G401 (cell line): ENCODE results near the gene DHX29. TPM values are rescaled to one million over a fixed set of nuclear protein-coding genes. Genes with fewer than 3 reads are reported as not detected.
"Not testable (repeated sequence)": the region's sequence is repeated elsewhere in the genome, so short reads cannot be mapped to it uniquely, and the experiment has no call there.

Experiments used
- DNase-seq: peaks from one replicate; pipeline ENCODE4 v3.0.0-alpha.2; 2015; ENCODE audit warnings: low spot score
- in situ Hi-C: cut with HindIII; loops from 2 replicates; pipeline ENCODE4 v1.10.0; 2016; ENCODE audit warnings: low sequenced_read_pairs, mixed read lengths
- total RNA-seq: library from RNA; depleted of rRNA; stranded (reverse); fragments of >200 nt; shearing (Covaris generic); gene quantifications from 2 replicates; pipeline ENCODE4 v1.2.3, GENCODE V29; 2014

DHX29 gene
- total RNA-seq, 1 experiment from 2014 or later: 31.5 TPM

- no peak for DNase-seq
- in situ Hi-C loops: no loop called here
Observed at GRCh38 chr5:55319491-55319890, 12.0 kb upstream of the DHX29 start.

DNA sequence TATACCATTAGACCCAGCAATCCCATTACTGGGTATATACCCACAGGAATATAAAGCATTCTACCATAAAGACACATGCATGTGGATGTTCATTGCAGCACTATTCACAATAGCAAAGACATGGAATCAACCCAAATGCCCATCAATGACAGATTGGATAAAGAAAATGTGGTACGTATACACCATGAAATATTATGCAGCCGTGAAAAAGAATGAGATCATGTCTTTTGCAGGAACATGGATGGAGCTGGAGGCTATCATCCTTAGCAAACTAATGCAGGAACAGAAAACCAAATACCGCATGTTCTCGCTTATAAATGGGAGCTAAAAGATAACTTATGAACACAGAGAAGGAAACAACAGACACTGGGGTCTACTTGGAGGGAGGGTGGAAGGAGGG lies 10.7 kb upstream of the DHX29 start:
- in situ Hi-C loops: not testable (repeated sequence)

DNA sequence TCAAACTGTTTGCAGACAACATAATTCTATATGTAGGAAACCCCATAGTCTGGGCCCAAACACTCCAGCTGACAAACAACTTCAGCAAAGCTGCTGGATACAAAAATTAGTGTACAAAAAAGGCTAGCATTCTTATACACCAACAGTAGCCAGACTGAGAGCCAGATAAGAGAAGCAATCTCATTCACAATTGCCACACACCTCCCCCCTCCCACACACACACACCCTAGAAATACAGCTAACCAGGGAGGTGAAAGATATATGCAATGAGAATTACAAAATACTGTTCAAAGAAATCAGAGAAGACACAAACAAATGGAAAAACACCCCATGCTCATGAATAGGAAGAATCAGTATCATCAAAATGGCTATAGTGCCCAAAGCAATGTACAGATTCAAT lies 9.3 kb upstream of the DHX29 start:
- in situ Hi-C loops: no loop called here
- DNase-seq: no peak

More for the DNA sequence above, 10.7 kb upstream of the DHX29 start:
- DNase-seq: not testable (repeated sequence)

DNA sequence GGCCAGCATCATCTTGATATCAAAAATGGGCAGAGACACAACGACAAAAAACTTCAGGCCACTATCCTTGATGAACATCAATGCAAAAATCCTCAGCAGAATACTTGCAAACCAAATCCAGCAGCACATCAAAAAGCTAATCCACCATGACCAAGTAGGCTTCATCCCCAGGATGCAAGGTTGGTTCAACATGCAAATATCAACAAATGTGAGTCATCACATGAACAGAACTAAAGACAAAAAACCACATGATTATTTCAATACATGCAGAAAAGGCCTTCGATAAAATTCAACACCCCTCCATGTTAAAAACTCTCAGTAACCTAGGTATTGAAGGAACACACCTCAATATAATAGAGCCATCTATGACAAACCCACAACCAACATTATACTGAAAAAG lies 8.8 kb upstream of the DHX29 start:
- in situ Hi-C loops: no loop called here
- no peak for DNase-seq

DNA sequence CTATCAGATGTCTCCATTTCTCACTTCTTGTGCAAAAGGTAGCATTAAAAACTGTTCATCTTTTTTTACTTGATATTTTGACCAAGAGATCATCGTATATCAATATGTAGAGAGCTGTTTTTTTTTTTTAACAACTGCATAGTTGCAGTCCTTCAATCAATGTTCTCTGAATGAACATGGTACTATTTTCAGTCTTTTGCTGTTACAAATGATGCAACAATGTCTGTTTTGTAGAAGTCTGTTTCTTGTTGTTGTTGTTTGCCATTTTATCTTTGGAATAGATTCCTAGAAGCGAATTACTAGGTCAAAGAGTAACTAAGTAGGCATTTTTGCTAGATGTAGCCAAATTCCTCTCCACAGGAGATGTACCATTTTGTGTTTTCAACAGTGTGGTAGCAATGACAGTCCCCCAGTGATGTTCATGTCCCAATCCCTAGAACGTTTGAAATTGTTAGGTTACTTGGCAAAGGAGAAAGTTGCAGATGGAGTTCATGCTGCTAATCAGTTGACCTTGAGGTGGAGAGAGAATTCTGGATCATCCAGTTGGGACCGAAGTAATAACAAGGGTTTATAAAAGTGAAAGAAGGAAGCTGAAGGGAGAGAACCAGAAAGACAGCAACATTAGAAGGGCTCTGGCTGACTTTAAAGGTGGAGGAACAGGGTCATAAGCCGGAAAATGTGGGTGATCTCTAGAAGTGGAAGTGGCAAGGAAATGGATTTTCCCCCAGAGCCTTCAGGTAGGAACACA lies 6.5 kb upstream of the DHX29 start:
- DNase-seq: peak; percentile 8
- in situ Hi-C loops: no loop called here

GRCh38 chr5:55308254-55308836 lies 851 bp upstream of the DHX29 start:
- in situ Hi-C loops: no loop called here
- DNase-seq: no peak

GRCh38 chr5:55306641-55307382 lies 682 bp downstream of the DHX29 start:
- peak; percentile 7 for DNase-seq
- in situ Hi-C loops: no loop called here

DNA sequence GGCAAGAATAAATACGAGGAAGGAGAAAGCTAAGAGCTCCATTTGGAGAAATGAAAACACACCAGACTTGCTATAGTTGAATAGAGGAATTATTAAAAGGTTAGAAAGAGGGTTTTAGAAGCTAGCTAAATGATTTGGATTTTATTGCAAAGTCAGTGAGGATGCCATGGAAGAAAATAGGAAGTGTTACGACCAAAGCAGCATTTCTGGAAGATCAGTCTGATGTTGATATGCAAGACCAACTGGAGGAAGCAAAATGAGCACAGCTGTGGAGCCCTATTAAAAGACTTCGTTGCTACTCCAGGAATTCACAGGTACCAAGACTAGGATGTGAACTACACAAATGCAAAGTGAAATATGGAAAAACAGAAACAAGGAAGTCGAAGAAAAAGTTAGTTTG lies 2.1 kb downstream of the DHX29 start:
- in situ Hi-C loops: no loop called here

GRCh38 chr5:55304584-55304983 lies 2.9 kb downstream of the DHX29 start:
- in situ Hi-C loops: no loop called here

More for the DNA sequence above, 2.1 kb downstream of the DHX29 start:
- DNase-seq: no peak

GRCh38 chr5:55303238-55303690 lies 4.2 kb downstream of the DHX29 start:
- in situ Hi-C loops: no loop called here

More at GRCh38 chr5:55304584-55304983, 2.9 kb downstream of the DHX29 start:
- no peak for DNase-seq

DNA sequence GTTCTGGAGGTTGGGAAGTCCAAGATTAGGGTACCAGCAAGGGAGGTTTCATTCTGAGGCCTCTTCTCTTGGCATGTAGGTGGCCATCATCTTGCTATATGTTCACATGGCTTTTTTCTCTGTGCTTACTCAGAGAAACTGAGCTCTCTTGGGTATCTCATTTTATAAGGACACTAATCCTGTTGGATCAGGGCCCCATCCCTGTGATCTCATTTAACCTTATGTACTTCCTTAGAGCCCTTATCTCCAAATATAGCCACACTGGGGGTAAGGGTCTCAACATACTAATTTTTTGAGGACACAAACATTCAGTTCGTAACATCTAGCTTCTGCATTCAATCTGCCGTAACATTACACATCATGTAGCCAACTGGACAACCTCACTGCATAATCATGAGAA lies 6.6 kb downstream of the DHX29 start:
- in situ Hi-C loops: no loop called here
- DNase-seq: no peak

More at GRCh38 chr5:55303238-55303690, 4.2 kb downstream of the DHX29 start:
- DNase-seq: no peak

DNA sequence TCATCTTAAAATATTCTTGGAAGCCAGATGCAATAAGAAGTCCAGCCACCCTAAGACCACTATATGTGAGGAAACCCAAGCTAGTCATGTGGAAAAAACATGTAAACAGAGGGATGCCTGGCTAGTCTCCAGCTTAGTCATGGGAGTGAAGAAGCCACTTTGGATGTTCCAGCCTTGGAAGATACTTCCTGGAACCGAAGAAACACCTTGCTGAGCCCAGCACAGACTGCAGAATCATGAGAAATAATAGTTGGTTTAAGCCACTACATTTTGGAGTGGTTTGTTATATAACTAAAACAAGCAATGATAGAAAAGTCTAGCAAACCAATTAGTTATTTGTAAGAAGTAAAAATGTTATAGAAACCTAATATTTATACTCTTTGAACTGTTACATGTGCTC lies 12.6 kb downstream of the DHX29 start:
- in situ Hi-C loops: no loop called here
- no peak for DNase-seq

DNA sequence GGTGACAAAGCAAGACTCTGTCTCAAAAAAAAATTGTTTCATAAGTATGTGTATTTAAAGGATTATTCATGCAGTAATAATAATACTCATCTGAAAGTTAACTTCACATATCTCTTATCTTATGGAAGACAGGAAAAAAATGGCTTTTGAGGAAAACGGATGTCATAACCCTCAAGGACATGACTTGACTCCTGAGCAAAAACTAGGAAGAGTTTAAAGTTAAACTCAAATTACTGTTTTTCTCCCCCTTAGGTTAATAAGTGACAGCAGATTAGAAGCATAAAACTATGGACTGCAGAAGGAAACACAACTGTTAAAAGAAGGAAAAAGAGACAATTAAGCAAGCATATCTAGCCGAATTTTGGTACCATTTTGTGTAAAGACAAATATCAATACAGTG lies 16.5 kb downstream of the DHX29 start:
- DNase-seq: no peak
- in situ Hi-C loops: no loop called here

DNA sequence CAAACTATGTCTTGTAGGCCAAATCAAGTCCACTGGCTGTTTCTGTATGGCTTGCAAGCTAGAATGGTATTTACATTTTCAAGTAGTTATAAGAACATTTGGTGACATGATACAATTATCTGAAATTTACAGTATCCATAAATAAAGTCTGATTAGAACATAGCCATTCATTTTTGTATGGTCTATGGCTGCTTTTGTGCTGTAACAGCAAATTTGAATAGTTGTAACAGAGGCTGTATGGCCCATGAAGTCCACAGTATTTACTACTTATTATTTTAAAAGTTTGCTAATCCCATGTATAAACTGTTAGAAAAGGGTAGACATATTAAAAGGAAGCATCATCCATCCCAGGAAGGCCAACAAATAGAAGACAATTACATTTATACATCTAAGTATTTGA lies 17.7 kb downstream of the DHX29 start:
- no peak for DNase-seq
- in situ Hi-C loops: no loop called here

- in situ Hi-C loops: no loop called here
- no peak for DNase-seq
Observed at GRCh38 chr5:55286411-55286933, 21.0 kb downstream of the DHX29 start.

DNA sequence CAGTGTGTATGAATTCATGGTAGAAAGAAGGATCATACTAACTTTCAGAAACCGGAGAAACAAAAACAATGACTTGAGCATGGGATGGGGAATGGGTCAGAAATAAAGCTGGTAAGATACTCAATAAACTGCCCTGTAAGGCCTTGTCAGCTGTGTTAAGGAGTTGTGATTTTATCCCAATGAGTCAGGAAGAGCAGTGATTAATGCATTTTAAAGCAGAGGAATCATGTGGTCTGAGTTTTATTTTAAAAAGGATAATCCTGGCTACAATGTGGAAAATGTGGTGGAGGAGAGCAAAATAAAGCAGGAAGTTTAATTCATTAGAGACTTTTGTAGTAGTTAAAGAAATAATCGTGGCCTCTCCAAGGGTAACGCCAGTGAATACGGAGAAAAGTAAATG lies 28.7 kb downstream of the DHX29 start:
- no peak for DNase-seq
- in situ Hi-C loops: no loop called here

- in situ Hi-C loops: no loop called here
- no peak for DNase-seq
Observed at GRCh38 chr5:55276771-55277170, 30.7 kb downstream of the DHX29 start.

DNA sequence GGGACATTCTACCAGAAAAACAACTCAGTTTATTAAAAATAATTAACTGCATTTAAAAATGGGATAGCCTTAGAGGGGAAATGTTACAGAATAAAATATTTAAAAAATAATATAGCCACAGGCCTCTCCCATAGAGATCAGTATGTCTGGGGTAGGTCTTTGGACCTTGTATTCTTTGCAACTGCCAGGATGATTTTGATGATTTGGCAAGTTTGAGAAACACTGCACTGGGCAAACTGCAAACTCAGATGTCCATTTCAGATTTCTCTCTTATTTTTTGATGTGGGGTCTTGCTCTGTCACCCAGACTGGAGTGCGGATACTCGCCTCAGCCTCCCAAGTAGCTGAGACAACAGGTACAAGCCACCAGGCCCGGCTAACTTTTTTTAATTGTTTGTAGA lies 49.2 kb downstream of the DHX29 start:
- in situ Hi-C loops: no loop called here
- no peak for DNase-seq

DNA sequence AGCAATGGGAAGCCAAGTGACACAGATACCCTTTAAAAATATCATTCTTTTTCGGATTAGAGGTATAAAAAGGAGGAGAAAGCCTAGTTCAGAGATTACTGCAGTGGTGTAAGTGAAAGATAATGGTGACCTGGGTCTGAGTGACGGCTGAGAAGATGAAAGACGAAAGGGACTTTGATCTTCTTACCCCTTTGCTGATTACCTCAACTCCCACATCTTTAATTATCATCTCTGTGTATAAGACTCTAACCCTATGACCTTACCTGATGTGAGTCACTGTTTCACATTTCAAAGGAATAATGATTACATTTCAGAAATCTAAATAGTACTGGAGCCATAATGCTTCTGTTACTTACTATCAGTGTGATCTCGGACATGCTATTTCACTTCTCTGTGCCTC lies 52.7 kb downstream of the DHX29 start:
- in situ Hi-C loops: no loop called here
- DNase-seq: no peak

DNA sequence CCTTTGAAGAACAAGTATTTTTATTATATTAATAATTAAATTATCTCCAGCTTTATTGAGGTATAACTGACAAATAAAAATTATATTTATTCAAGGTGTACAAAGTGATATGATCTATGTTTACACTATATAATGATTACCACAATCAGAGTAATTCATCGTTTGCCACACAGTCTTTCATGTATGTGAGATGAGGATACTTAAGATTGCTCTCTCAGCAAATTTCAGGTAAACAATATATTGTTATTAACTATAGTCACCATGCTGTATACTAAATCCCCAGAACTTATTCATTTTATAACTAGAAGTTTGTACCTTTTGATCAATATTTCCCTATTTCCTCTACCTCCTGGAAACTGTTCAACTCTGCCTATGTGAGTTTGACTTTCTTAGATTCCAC lies 57.4 kb downstream of the DHX29 start:
- in situ Hi-C loops: no loop called here
- no peak for DNase-seq
